H1 (cell line): Measurements from ENCODE around the gene ZCCHC17. TPM values are rescaled to one million over a fixed set of nuclear protein-coding genes. Genes with fewer than 3 reads are reported as not detected.

Source experiments
- CTCF ChIA-PET: fragments of 300-600 bp; sonication (Branson Sonifier 250); formaldehyde crosslinking; loops from one replicate; lab custom pipeline; 2021; ENCODE audit not compliant: partially characterized antibody; lab: Charles Lee
- POLR2A ChIA-PET: fragments of 300-600 bp; sonication (Branson Sonifier 250); formaldehyde crosslinking; loops from one replicate; lab custom pipeline; 2021; ENCODE audit warnings: inconsistent platforms; ENCODE audit not compliant: partially characterized antibody; lab: Charles Lee
- DNase-seq, 2 experiments: peaks; one replicate each; pipeline versions ENCODE4 v3.0.0 to v3.0.0-alpha.2; 2010 to 2022; ENCODE audit warnings: low spot score in 2 of 2, low read depth in 1 of 2, mixed read lengths in 1 of 2
- FAIRE-seq: peaks from 2 replicates; lab custom pipeline; 2011; peaks lifted over from hg19 to GRCh38; lab: Jason Lieb, UNC
- H2AFZ ChIP-seq: 2 replicates; pipeline ENCODE4 v1.8.1; 2012; ENCODE audit warnings: low read length, inconsistent platforms
- H2AK5ac ChIP-seq: 2 replicates; pipeline ENCODE4 v1.6.1; 2013; ENCODE audit warnings: low read depth, low read length
- H2BK120ac ChIP-seq: replicated peaks from 2 replicates; pipeline ENCODE3; 2013; ENCODE audit warnings: low read depth, low read length, inconsistent platforms
- H2BK12ac ChIP-seq: 2 replicates; pipeline ENCODE4 v1.6.1; 2013; ENCODE audit warnings: low read depth, low read length
- H2BK15ac ChIP-seq: 2 replicates; pipeline ENCODE4 v1.6.1; 2013; ENCODE audit warnings: low read length
- H2BK20ac ChIP-seq: 2 replicates; pipeline ENCODE4 v1.6.1; 2013; ENCODE audit warnings: low read length
- H2BK5ac ChIP-seq: 2 replicates; pipeline ENCODE4 v1.6.1; 2013; ENCODE audit warnings: low read depth, low read length
- H3K14ac ChIP-seq: 2 replicates; pipeline ENCODE4 v1.6.1; 2013; ENCODE audit warnings: inconsistent platforms; ENCODE audit not compliant: insufficient read length
- H3K18ac ChIP-seq: 2 replicates; pipeline ENCODE4 v1.6.1; 2013; ENCODE audit warnings: low read length; ENCODE audit errors: extremely low read depth
- H3K23ac ChIP-seq: 2 replicates; pipeline ENCODE4 v1.6.1; 2013; ENCODE audit warnings: inconsistent platforms; ENCODE audit not compliant: insufficient read length
- H3K23me2 ChIP-seq: 2 replicates; pipeline ENCODE4 v1.6.1; 2013; ENCODE audit warnings: low read depth, low read length
- H3K27ac ChIP-seq: 2 replicates; pipeline ENCODE4 v1.6.1; 2011; ENCODE audit warnings: low read depth, low read length, inconsistent platforms
- H3K27me3 ChIP-seq, 4 experiments: replicated peaks in 1 of 4; 1 replicate in 1 of 4; 2 replicates in 3 of 4; pipeline versions ENCODE4 v1.6.1 to v1.8.1; 2011 to 2013; ENCODE audit warnings: low read length in 3 of 4, mild to moderate bottlenecking in 3 of 4, inconsistent platforms in 2 of 4, mixed read lengths in 2 of 4, moderate library complexity in 1 of 4; ENCODE audit not compliant: control insufficient read depth in 3 of 4, insufficient read depth in 3 of 4; ENCODE audit errors: extremely low read depth in 1 of 4
- H3K36me3 ChIP-seq, 4 experiments: 2 replicates each; pipeline versions ENCODE4 v1.6.1 to v1.8.1; 2011 to 2013; ENCODE audit warnings: mild to moderate bottlenecking in 4 of 4, low read length in 3 of 4, moderate library complexity in 2 of 4, control low read depth in 1 of 4, inconsistent platforms in 1 of 4; ENCODE audit not compliant: insufficient read depth in 4 of 4, control insufficient read depth in 2 of 4
- H3K4ac ChIP-seq: replicated peaks from 2 replicates; pipeline ENCODE3; 2013; ENCODE audit warnings: low read length, low read depth, mixed read lengths, inconsistent platforms; ENCODE audit not compliant: insufficient read length
- H3K4me1 ChIP-seq, 4 experiments: replicated peaks in 1 of 4; 1 replicate in 1 of 4; 2 replicates in 3 of 4; pipeline versions ENCODE4 v1.6.1 to v1.8.1; 2011 to 2013; ENCODE audit warnings: low read length in 3 of 4, inconsistent platforms in 2 of 4, mixed read lengths in 1 of 4; ENCODE audit not compliant: insufficient read depth in 4 of 4, control insufficient read depth in 3 of 4
- H3K4me2 ChIP-seq, 2 experiments: 2 replicates each; pipeline versions ENCODE4 v1.6.1 to v1.8.1; 2011 to 2013; ENCODE audit warnings: low read depth in 2 of 2, low read length in 2 of 2, control low read depth in 1 of 2, inconsistent platforms in 1 of 2, mild to moderate bottlenecking in 1 of 2; ENCODE audit not compliant: insufficient read depth in 1 of 2
- H3K4me3 ChIP-seq, 4 experiments: fragments of 200-600, 300-600 bp in 1 of 4; sonication (generic), shearing (Covaris generic), sonication (Bioruptor Twin) in 1 of 4; 2 replicates each; pipeline versions ENCODE4 v1.5.1 to v1.8.1; 2011 to 2016; ENCODE audit warnings: low read length in 4 of 4, low read depth in 3 of 4, control low read depth in 2 of 4, inconsistent platforms in 2 of 4, mild to moderate bottlenecking in 2 of 4, mixed read lengths in 1 of 4, moderate library complexity in 1 of 4; ENCODE audit not compliant: insufficient read depth in 2 of 4; ENCODE audit errors: extremely low read depth in 1 of 4
- H3K56ac ChIP-seq: replicated peaks from 2 replicates; pipeline ENCODE3; 2013; ENCODE audit warnings: low read depth, mild to moderate bottlenecking, mixed read lengths, low read length, inconsistent platforms; ENCODE audit not compliant: insufficient read length
- H3K79me1 ChIP-seq: 2 replicates; pipeline ENCODE4 v1.6.1; 2013; ENCODE audit warnings: low read depth, low read length, control low read depth
- H3K79me2 ChIP-seq, 2 experiments: 2 replicates each; pipeline versions ENCODE4 v1.6.1 to v1.8.1; 2012 to 2013; ENCODE audit warnings: low read length in 2 of 2, mild to moderate bottlenecking in 2 of 2, inconsistent platforms in 1 of 2; ENCODE audit not compliant: insufficient read depth in 2 of 2, control insufficient read depth in 1 of 2
- H3K9ac ChIP-seq, 4 experiments: replicated peaks in 1 of 4; 1 replicate in 1 of 4; 2 replicates in 3 of 4; pipeline versions ENCODE4 v1.6.1 to v1.8.1; 2011 to 2013; ENCODE audit warnings: low read depth in 3 of 4, low read length in 3 of 4, control low read depth in 2 of 4, mild to moderate bottlenecking in 2 of 4, moderate library complexity in 2 of 4, inconsistent platforms in 1 of 4; ENCODE audit errors: extremely low read depth in 1 of 4
- H3K9me3 ChIP-seq, 2 experiments: 2 replicates each; pipeline versions ENCODE4 v1.6.1 to v1.8.1; 2012 to 2013; ENCODE audit warnings: mild to moderate bottlenecking in 2 of 2, moderate library complexity in 2 of 2, control low read depth in 1 of 2, inconsistent platforms in 1 of 2, low read depth in 1 of 2, low read length in 1 of 2, mixed read lengths in 1 of 2; ENCODE audit not compliant: insufficient read depth in 2 of 2
- H4K20me1 ChIP-seq, 2 experiments: replicated peaks in 1 of 2; 2 replicates each; pipeline versions ENCODE3 to v1.8.1; 2011 to 2013; ENCODE audit warnings: inconsistent platforms in 2 of 2, low read length in 2 of 2, mild to moderate bottlenecking in 1 of 2; ENCODE audit not compliant: insufficient read depth in 2 of 2, control insufficient read depth in 1 of 2
- H4K5ac ChIP-seq: 2 replicates; pipeline ENCODE4 v1.6.1; 2013; ENCODE audit warnings: low read length, low read depth, mixed read lengths, inconsistent platforms; ENCODE audit not compliant: insufficient read length
- H4K8ac ChIP-seq: 2 replicates; pipeline ENCODE4 v1.8.0; 2013; ENCODE audit warnings: mild to moderate bottlenecking, moderate library complexity, low read length, inconsistent platforms; ENCODE audit not compliant: insufficient read depth; ENCODE audit errors: extremely low read depth
- H4K91ac ChIP-seq: replicated peaks from 2 replicates; pipeline ENCODE3; 2013; ENCODE audit warnings: low read length, mixed read lengths, inconsistent platforms; ENCODE audit not compliant: insufficient read length
- POLR2A ChIP-seq, 2 experiments: IDR thresholded peaks; 1 replicate in 1 of 2; 2 replicates in 1 of 2; pipeline ENCODE4 v1.6.1; 2011; ENCODE audit warnings: low read depth in 2 of 2, low read length in 2 of 2, mild to moderate bottlenecking in 2 of 2; ENCODE audit errors: control extremely low read depth in 1 of 2
- POLR2AphosphoS5 ChIP-seq: IDR thresholded peaks from 2 replicates; pipeline ENCODE4 v1.6.1; 2011; ENCODE audit warnings: low read depth, low read length
- WGBS, 2 experiments: shearing (Covaris generic) in 1 of 2; methylation state at CpG; one replicate each; pipeline versions ENCODE4 v1.1.6 to v1.1.7; 2013 to 2015; ENCODE audit warnings: low lambda C conversion rate in 2 of 2, mixed read lengths in 2 of 2, inconsistent platforms in 1 of 2, low coverage in 1 of 2, missing lambda C conversion rate in 1 of 2; ENCODE audit not compliant: insufficient replicate concordance in 2 of 2, insufficient coverage in 1 of 2, insufficient read length in 1 of 2; ENCODE audit errors: extremely low coverage in 1 of 2, missing lambda C conversion rate in 1 of 2; 5-methylcytosine and 5-hydroxymethylcytosine counted together
- polyA plus RNA-seq, 7 experiments: library from polyadenylated mRNA; depleted of rRNA in 3 of 7; stranded (reverse) in 5 of 7; unstranded in 2 of 7; fragments of >200 nt in 5 of 7; fragments of 200-250 nt in 2 of 7; gene quantifications; 1 replicate in 5 of 7; 2 replicates in 1 of 7; 4 replicates in 1 of 7; pipeline versions ENCODE4 v1.2.1 to v1.2.3, GENCODE V29; 2011 to 2013; ENCODE audit warnings: missing spikeins in 2 of 7, mixed read lengths in 2 of 7
- total RNA-seq: library from RNA; stranded (reverse); fragmentation: NEBNext Ultra II Directional; extraction: Animal tissue kit (Norgen Biotek cat#: 25700); gene quantifications from 2 replicates; pipeline ENCODE4 v1.2.1, GENCODE V29; 2021

The ZCCHC17 gene
- total and polyA plus RNA-seq, 2 of the 8 experiments (the other 6 are each of a cell fraction or from before 2014, with no cell fraction given): 51.6 to 59.3 TPM

GRCh38 chr1:31257213-31257612 is 39.6 kb upstream of the ZCCHC17 start:
- DNase-seq (no peak), FAIRE-seq (no peak)
- 100% methylated on average over 1 of the region's 1 CpG; no CpG with 5 or more reads in 1 of the 2 experiments for WGBS, 2 experiments
- H2BK12ac ChIP-seq: no peak overlapping the region
- no peaks in the 10 kb centered on the region for H3K23me2 ChIP-seq
- peaks cover 23 to 49% (median 34%) of the 10 kb centered on the region in 4 experiments for H3K36me3 ChIP-seq
- H4K20me1 ChIP-seq: peaks cover 2 to 4% of the 10 kb centered on the region in 2 experiments
- no peak overlapping the region for H2BK20ac ChIP-seq
- TF ChIP-seq POLR2AphosphoS5 (no peak), POLR2A (IDR thresholded peaks at IDR 0.05; ENCODE audit: control extremely low read depth in 1 of 2, low read depth in 2 of 2, low read length in 2 of 2) (0 out of 3 replicates have a peak, but pooled peaks of 1 of the 2 experiments have one; percentile 5)
- no peak overlapping the region for H4K8ac ChIP-seq
- no peak overlapping the region for H3K23ac ChIP-seq
- H3K18ac ChIP-seq: no peak overlapping the region
- H3K4ac ChIP-seq: no peak overlapping the region
- POLR2A ChIA-PET: interaction anchor here (0.6 to 2.4 kb wide), 8 partner anchors 9 to 70 kb away, joined by 3 to 12 read pairs (median 3); partner anchors contain the start of genes NKAIN1, SNRNP40 and ZCCHC17
- no peak overlapping the region for H3K4me2 ChIP-seq
- no peak overlapping the region for H3K4me3 ChIP-seq
- no peak overlapping the region for H4K91ac ChIP-seq
- H3K79me2 ChIP-seq: no peaks in the 10 kb centered on the region
- no peaks in the 10 kb centered on the region for H3K4me1 ChIP-seq
- H2AK5ac ChIP-seq: no peak overlapping the region
- H2BK15ac ChIP-seq: no peak overlapping the region
- H2BK5ac ChIP-seq: no peak overlapping the region
- H3K14ac ChIP-seq: no peak overlapping the region
- H3K9me3 ChIP-seq: no peaks in the 10 kb centered on the region
- H3K56ac ChIP-seq: no peak overlapping the region
- no peak overlapping the region for H2AFZ ChIP-seq
- H4K5ac ChIP-seq: no peak overlapping the region
- H2BK120ac ChIP-seq: no peak overlapping the region
- H3K27ac ChIP-seq: no peak overlapping the region
- no peak overlapping the region for H3K9ac ChIP-seq
- CTCF ChIA-PET: interaction anchor here (0.9 to 2.2 kb wide), 5 partner anchors 13 to 476 kb away, joined by 3 to 12 read pairs (median 3); no protein-coding TSS in a partner anchor
- no peaks in the 10 kb centered on the region for H3K27me3 ChIP-seq
- H3K79me1 ChIP-seq: no peaks in the 10 kb centered on the region
